ENCODE data around the gene BORCS8. TPM values are rescaled to one million over a fixed set of nuclear protein-coding genes. Genes with fewer than 3 reads are reported as not detected.

The BORCS8 gene
- total and polyA plus RNA-seq, 2 of the 13 experiments (the other 11 are each of a cell fraction or from before 2014, with no cell fraction given): 9.6 to 13.3 TPM

DNA sequence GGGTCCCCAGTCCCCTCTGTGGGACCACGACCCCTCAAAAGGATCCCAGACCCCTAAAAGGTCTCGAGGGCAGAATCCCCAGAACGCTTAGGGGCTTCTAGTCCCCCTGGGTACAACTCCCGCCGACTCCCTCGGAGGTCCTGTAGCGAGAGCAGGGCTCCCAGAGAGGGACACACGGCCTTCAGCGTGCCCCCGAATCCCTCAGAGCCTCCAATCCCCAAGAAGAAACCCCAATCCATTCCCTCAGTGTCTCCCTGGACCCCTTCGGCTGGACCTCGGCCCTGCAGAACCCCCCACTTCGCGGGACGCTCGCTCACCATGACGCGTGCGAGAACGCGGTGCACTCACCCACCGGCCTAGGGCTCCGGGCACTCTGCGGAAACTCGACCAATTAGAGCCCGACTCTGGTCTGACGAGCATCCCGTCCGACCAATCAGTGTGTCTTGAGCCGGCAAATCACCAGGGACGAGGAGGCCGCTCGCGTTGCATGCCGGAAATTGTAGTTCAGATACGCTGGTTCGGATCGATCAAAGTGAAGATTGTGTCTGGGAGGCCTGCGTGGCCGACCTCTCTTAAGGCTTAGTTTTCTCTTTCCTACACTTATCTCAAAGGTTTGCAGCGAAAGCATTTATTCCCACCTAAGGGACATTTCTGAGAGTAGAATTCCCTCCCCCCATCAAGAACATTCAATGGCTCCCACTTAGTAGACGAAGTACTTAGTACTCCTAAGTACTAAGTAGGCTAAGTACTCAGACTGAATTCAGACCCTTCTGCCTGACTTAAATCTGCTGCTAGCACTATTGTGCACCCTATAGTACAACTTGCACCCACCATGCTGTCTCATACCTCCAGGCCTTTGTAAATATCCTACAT lies 53.6 kb downstream of the BORCS8 start, which contains the start of gene TMEM161A (continued):
- TF ChIP-seq NR2C2 (CRISPR knock-in tag; IDR thresholded peaks at IDR 0.05; ENCODE audit: borderline replicate concordance) (peak; percentile 67), ISX (CRISPR knock-in tag; conservative IDR thresholded peaks at IDR 0.05) (0 out of 2 replicates have a peak, but pooled peaks have one; percentile 9), ZNF839 (CRISPR knock-in tag; IDR thresholded peaks at IDR 0.05; ENCODE audit: borderline replicate concordance) (no peak), ZNF776 (CRISPR knock-in tag; IDR thresholded peaks at IDR 0.05) (0 out of 2 replicates have a peak, but pooled peaks have one; percentile 63), ZFP36 (IDR thresholded peaks at IDR 0.05; ENCODE audit: borderline replicate concordance, low read depth, low read length, partially characterized antibody) (no peak), ZNF12 (CRISPR knock-in tag; IDR thresholded peaks at IDR 0.05) (no peak), KAT8 (CRISPR knock-in tag; IDR thresholded peaks at IDR 0.05) (peak; percentile 72), ETV6 (CRISPR knock-in tag; conservative IDR thresholded peaks at IDR 0.05) (peak; percentile 55; the same call in 1 of the 2 replicates), NCOA2 (CRISPR knock-in tag; IDR thresholded peaks at IDR 0.05) (no peak), ZNF44 (CRISPR knock-in tag; IDR thresholded peaks at IDR 0.05) (0 out of 2 replicates have a peak, but pooled peaks have one; percentile 24), SMARCE1 (IDR thresholded peaks at IDR 0.05; ENCODE audit: borderline replicate concordance) (no peak), POLR2AphosphoS2 (IDR thresholded peaks at IDR 0.05; ENCODE audit: low read depth, low read length) (no peak), RCOR2 (CRISPR knock-in tag; IDR thresholded peaks at IDR 0.05) (0 out of 2 replicates have a peak, but pooled peaks have one; percentile 18)
- TF ChIP-seq, protein P1, sequence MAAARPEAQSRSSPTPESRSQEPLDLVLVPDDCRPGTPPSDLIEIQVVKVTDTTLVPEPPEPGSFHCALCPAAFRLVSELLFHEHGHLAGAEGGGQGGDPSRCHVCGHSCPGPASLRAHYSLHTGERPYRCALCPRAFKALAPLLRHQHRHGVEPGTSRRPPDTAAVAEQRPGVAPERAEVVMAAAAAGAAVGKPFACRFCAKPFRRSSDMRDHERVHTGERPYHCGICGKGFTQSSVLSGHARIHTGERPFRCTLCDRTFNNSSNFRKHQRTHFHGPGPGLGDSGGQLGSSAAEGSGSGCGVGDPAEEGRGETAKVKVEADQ (CRISPR knock-in tag; IDR thresholded peaks at IDR 0.05; ENCODE audit: borderline replicate concordance): peak; percentile 82; the same call in 1 of the 2 replicates
- TF ChIP-seq, protein P2, sequence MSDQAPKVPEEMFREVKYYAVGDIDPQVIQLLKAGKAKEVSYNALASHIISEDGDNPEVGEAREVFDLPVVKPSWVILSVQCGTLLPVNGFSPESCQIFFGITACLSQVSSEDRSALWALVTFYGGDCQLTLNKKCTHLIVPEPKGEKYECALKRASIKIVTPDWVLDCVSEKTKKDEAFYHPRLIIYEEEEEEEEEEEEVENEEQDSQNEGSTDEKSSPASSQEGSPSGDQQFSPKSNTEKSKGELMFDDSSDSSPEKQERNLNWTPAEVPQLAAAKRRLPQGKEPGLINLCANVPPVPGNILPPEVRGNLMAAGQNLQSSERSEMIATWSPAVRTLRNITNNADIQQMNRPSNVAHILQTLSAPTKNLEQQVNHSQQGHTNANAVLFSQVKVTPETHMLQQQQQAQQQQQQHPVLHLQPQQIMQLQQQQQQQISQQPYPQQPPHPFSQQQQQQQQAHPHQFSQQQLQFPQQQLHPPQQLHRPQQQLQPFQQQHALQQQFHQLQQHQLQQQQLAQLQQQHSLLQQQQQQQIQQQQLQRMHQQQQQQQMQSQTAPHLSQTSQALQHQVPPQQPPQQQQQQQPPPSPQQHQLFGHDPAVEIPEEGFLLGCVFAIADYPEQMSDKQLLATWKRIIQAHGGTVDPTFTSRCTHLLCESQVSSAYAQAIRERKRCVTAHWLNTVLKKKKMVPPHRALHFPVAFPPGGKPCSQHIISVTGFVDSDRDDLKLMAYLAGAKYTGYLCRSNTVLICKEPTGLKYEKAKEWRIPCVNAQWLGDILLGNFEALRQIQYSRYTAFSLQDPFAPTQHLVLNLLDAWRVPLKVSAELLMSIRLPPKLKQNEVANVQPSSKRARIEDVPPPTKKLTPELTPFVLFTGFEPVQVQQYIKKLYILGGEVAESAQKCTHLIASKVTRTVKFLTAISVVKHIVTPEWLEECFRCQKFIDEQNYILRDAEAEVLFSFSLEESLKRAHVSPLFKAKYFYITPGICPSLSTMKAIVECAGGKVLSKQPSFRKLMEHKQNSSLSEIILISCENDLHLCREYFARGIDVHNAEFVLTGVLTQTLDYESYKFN (CRISPR knock-in tag; conservative IDR thresholded peaks at IDR 0.05): no peak; the same call in 1 of the 2 replicates
- TF ChIP-seq, protein P3, sequence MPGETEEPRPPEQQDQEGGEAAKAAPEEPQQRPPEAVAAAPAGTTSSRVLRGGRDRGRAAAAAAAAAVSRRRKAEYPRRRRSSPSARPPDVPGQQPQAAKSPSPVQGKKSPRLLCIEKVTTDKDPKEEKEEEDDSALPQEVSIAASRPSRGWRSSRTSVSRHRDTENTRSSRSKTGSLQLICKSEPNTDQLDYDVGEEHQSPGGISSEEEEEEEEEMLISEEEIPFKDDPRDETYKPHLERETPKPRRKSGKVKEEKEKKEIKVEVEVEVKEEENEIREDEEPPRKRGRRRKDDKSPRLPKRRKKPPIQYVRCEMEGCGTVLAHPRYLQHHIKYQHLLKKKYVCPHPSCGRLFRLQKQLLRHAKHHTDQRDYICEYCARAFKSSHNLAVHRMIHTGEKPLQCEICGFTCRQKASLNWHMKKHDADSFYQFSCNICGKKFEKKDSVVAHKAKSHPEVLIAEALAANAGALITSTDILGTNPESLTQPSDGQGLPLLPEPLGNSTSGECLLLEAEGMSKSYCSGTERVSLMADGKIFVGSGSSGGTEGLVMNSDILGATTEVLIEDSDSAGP (CRISPR knock-in tag; IDR thresholded peaks at IDR 0.05; ENCODE audit: borderline replicate concordance): peak; percentile 74; the same call in 1 of the 2 replicates
- TF ChIP-seq, protein P4, sequence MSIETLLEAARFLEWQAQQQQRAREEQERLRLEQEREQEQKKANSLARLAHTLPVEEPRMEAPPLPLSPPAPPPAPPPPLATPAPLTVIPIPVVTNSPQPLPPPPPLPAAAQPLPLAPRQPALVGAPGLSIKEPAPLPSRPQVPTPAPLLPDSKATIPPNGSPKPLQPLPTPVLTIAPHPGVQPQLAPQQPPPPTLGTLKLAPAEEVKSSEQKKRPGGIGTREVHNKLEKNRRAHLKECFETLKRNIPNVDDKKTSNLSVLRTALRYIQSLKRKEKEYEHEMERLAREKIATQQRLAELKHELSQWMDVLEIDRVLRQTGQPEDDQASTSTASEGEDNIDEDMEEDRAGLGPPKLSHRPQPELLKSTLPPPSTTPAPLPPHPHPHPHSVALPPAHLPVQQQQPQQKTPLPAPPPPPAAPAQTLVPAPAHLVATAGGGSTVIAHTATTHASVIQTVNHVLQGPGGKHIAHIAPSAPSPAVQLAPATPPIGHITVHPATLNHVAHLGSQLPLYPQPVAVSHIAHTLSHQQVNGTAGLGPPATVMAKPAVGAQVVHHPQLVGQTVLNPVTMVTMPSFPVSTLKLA (IDR thresholded peaks at IDR 0.05): no peak
- TF ChIP-seq, protein P5, sequence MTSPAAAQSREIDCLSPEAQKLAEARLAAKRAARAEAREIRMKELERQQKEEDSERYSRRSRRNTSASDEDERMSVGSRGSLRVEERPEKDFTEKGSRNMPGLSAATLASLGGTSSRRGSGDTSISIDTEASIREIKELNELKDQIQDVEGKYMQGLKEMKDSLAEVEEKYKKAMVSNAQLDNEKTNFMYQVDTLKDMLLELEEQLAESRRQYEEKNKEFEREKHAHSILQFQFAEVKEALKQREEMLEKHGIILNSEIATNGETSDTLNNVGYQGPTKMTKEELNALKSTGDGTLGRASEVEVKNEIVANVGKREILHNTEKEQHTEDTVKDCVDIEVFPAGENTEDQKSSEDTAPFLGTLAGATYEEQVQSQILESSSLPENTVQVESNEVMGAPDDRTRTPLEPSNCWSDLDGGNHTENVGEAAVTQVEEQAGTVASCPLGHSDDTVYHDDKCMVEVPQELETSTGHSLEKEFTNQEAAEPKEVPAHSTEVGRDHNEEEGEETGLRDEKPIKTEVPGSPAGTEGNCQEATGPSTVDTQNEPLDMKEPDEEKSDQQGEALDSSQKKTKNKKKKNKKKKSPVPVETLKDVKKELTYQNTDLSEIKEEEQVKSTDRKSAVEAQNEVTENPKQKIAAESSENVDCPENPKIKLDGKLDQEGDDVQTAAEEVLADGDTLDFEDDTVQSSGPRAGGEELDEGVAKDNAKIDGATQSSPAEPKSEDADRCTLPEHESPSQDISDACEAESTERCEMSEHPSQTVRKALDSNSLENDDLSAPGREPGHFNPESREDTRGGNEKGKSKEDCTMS (CRISPR knock-in tag; conservative IDR thresholded peaks at IDR 0.05): no peak
